ENCODE measurements around the gene ETDB.

GRCh38 chrX:135094726-135095125 is 25.6 kb downstream of the ETDB start:
- TF ChIP-seq RCOR1 (IDR thresholded peaks at IDR 0.05; ENCODE audit: low read depth, low read length) (no peak), POLR2A (IDR thresholded peaks at IDR 0.05; ENCODE audit: low read length) (no peak), CTCF (IDR thresholded peaks at IDR 0.05) (no peak)
